Peyer's patch (tissue), 4 donors: Measurements from ENCODE around the gene KCNG1.

Experiments used
- CTCF ChIP-seq, 6 experiments: fragments of 450-650 bp in 4 of 6; fragments of 200-600 bp in 2 of 6; sonication (generic) in 1 of 6; IDR thresholded peaks; one replicate each; pipeline ENCODE4 v1.5.1; 2017 to 2019; ENCODE audit warnings: antibody characterized with exemption in 6 of 6, mild to moderate bottlenecking in 3 of 6, moderate library complexity in 1 of 6
- POLR2A ChIP-seq, 2 donors: fragments of 450-650 bp; IDR thresholded peaks; one replicate each; pipeline ENCODE4 v1.5.1; 2017; ENCODE audit warnings: antibody characterized with exemption in 2 of 2, mild to moderate bottlenecking in 2 of 2, moderate library complexity in 2 of 2

GRCh38 chr20:51065615-51066014 lies 42.7 kb upstream of the KCNG1 start:
- TF ChIP-seq CTCF (IDR thresholded peaks at IDR 0.05) (no peak), POLR2A (IDR thresholded peaks at IDR 0.05) (no peak)
